GM12872 (cell line): ENCODE measurements around the gene STX10.

Source experiments
- CTCF ChIP-seq: IDR thresholded peaks from 3 replicates; pipeline ENCODE4 v1.5.1; 2011; ENCODE audit warnings: low read depth, mild to moderate bottlenecking, low read length, moderate library complexity; ENCODE audit not compliant: insufficient read depth

Gene STX10

GRCh38 chr19:13135068-13136062 is 14.8 kb downstream of the STX10 start:
- no peak for TF ChIP-seq CTCF

- TF ChIP-seq CTCF, result no peak
Observed at GRCh38 chr19:13134626-13135025, 15.5 kb downstream of the STX10 start.

- no peak for TF ChIP-seq CTCF
Observed at GRCh38 chr19:13133241-13133870, 16.8 kb downstream of the STX10 start.

- TF ChIP-seq CTCF, result no peak
Observed at GRCh38 chr19:13132471-13133180, 17.5 kb downstream of the STX10 start.

- TF ChIP-seq CTCF, result no peak
Observed at GRCh38 chr19:13130886-13131490, 19.2 kb downstream of the STX10 start.

GRCh38 chr19:13129384-13129783 is 20.8 kb downstream of the STX10 start:
- TF ChIP-seq CTCF, result no peak

GRCh38 chr19:13128583-13128982 is 21.6 kb downstream of the STX10 start:
- TF ChIP-seq CTCF, result no peak
